ENCODE measurements around the gene SOCS4.
"Not testable (repeated sequence)": the region's sequence is repeated elsewhere in the genome, so short reads cannot be mapped to it uniquely, and the experiment has no call there.

SOCS4 gene

GRCh38 chr14:55026793-55027561 lies at the start of gene SOCS4, which contains the start of gene WDHD1:
TSS of gene SOCS4 (plus strand) at chr14:55027236. CDS start at chr14:55043042, 15,806 bp downstream.
TSS of gene WDHD1 (minus strand) at chr14:55027099. CDS start at chr14:55026787, 312 bp downstream.
- DNase-seq, result peak; percentile 97

GRCh38 chr14:54979039-54979438 lies 48.0 kb upstream of the SOCS4 start:
- no peak for DNase-seq

GRCh38 chr14:54981698-54982097 lies 45.3 kb upstream of the SOCS4 start:
- DNase-seq, result no peak

- no peak for DNase-seq
Observed at GRCh38 chr14:54985156-54985555, 41.9 kb upstream of the SOCS4 start.

- no peak for DNase-seq
Observed at GRCh38 chr14:55000381-55000780, 26.7 kb upstream of the SOCS4 start.

- DNase-seq, result no peak
Observed at GRCh38 chr14:55005071-55005470, 22.0 kb upstream of the SOCS4 start.

- no peak for DNase-seq
Observed at GRCh38 chr14:55015006-55015405, 12.0 kb upstream of the SOCS4 start.

- no peak for DNase-seq
Observed at GRCh38 chr14:55019968-55020554, 7.0 kb upstream of the SOCS4 start.

GRCh38 chr14:55024365-55024764 lies 2.7 kb upstream of the SOCS4 start:
- DNase-seq, result not testable (repeated sequence)

- peak; percentile 13 for DNase-seq
Observed at GRCh38 chr14:55025948-55026347, 1.1 kb upstream of the SOCS4 start.

GRCh38 chr14:55026441-55026792 lies 619 bp upstream of the SOCS4 start:
- no peak for DNase-seq

- peak; percentile 33 for DNase-seq
Observed at GRCh38 chr14:55028066-55028465, 1.0 kb downstream of the SOCS4 start.

GRCh38 chr14:55028476-55028875 lies 1.4 kb downstream of the SOCS4 start:
- no peak for DNase-seq

GRCh38 chr14:55031190-55031589 lies 4.2 kb downstream of the SOCS4 start:
- DNase-seq, result no peak

- DNase-seq, result not testable (repeated sequence)
Observed at GRCh38 chr14:55037995-55038394, 11.0 kb downstream of the SOCS4 start.

GRCh38 chr14:55038708-55039107 lies 11.7 kb downstream of the SOCS4 start:
- no peak for DNase-seq

GRCh38 chr14:55043528-55043927 lies 16.5 kb downstream of the SOCS4 start:
- no peak for DNase-seq

GRCh38 chr14:55045087-55045486 lies 18.1 kb downstream of the SOCS4 start:
- DNase-seq, result no peak

- no peak for DNase-seq
Observed at GRCh38 chr14:55047301-55048053, 20.4 kb downstream of the SOCS4 start.

- DNase-seq, result no peak
Observed at GRCh38 chr14:55048900-55049436, 21.9 kb downstream of the SOCS4 start.

GRCh38 chr14:55051165-55051422 lies 24.1 kb downstream of the SOCS4 start:
- DNase-seq, result no peak

- DNase-seq, result peak; percentile 95
Observed at GRCh38 chr14:55051423-55052268, 24.6 kb downstream of the SOCS4 start, which contains the start of gene MAPK1IP1L. TSS of gene MAPK1IP1L (plus strand) at chr14:55051647. CDS start at chr14:55061684, 10,037 bp downstream.

Measured in NCI-H1092 treated with DMSO at 0.1 percent for 48 hours (cell line).